Panc1 (cell line): Measurements from ENCODE around the gene AS3MT. TPM values are rescaled to one million over a fixed set of nuclear protein-coding genes. Genes with fewer than 3 reads are reported as not detected.

Experiments used
- ATAC-seq: fragments of 200-7000 bp; cut with Tn5 transposase; 2 replicates; pipeline ENCODE4 v1.9.1; 2020; ENCODE audit warnings: mild to moderate bottlenecking, moderate library complexity
- BruUV-seq: library from RNA; stranded (reverse); fragments of 400-500 nt; replicated peaks from 2 replicates; lab custom pipeline; 2021; lab: Mats Ljungman, UMichigan
- CTCF ChIA-PET: fragments of 300-600 bp; sonication (Branson Sonifier 250); formaldehyde crosslinking; loops from one replicate; lab custom pipeline; 2022; ENCODE audit warnings: antibody characterized with exemption; lab: Charles Lee
- POLR2A ChIA-PET: fragments of 300-600 bp; sonication (Branson Sonifier 250); formaldehyde crosslinking; loops from one replicate; lab custom pipeline; 2022; ENCODE audit warnings: antibody characterized with exemption; lab: Charles Lee
- DNase-seq: peaks from one replicate; pipeline ENCODE4 v3.0.0-alpha.2; 2010; ENCODE audit warnings: low read depth, low spot score
- H3K27ac ChIP-seq: 2 replicates; pipeline ENCODE4 v1.5.1; 2011; ENCODE audit warnings: mild to moderate bottlenecking, low read length, inconsistent platforms
- H3K27me3 ChIP-seq: fragments of 200-500 bp; sonication (Bioruptor generic); 2 replicates; pipeline ENCODE4 v1.6.0; 2014; ENCODE audit warnings: low read length, inconsistent platforms; ENCODE audit not compliant: control insufficient read depth, insufficient read depth
- H3K36me3 ChIP-seq: fragments of 200-500 bp; sonication (Bioruptor generic); 2 replicates; pipeline ENCODE4 v1.5.1; 2014; ENCODE audit warnings: inconsistent platforms, mild to moderate bottlenecking, low read length, moderate library complexity; ENCODE audit not compliant: control insufficient read depth, insufficient read depth
- H3K4me1 ChIP-seq: 2 replicates; pipeline ENCODE4 v1.5.1; 2011; ENCODE audit warnings: inconsistent platforms, mild to moderate bottlenecking, low read length, moderate library complexity; ENCODE audit not compliant: control insufficient read depth, insufficient read depth
- H3K4me3 ChIP-seq, 2 experiments: 2 replicates each; pipeline ENCODE4 v1.5.1; 2011 to 2012; ENCODE audit warnings: low read depth in 2 of 2, low read length in 2 of 2, mild to moderate bottlenecking in 2 of 2, inconsistent platforms in 1 of 2, moderate library complexity in 1 of 2
- H3K9me3 ChIP-seq: fragments of 200-500 bp; sonication (Bioruptor generic); 2 replicates; pipeline ENCODE4 v1.5.1; 2014; ENCODE audit warnings: low read depth, mild to moderate bottlenecking, inconsistent platforms, low read length, moderate library complexity; ENCODE audit not compliant: control insufficient read depth, insufficient read depth
- CTCF ChIP-seq: fragments of 450-650 bp; IDR thresholded peaks from 2 replicates; pipeline ENCODE4 v1.5.1; 2017; ENCODE audit warnings: mild to moderate bottlenecking
- POLR2AphosphoS5 ChIP-seq: IDR thresholded peaks from 2 replicates; pipeline ENCODE4 v1.6.1; 2012; ENCODE audit warnings: mild to moderate bottlenecking, low read depth, low read length, moderate library complexity
- REST ChIP-seq, 2 experiments: IDR thresholded peaks; 2 replicates each; pipeline ENCODE4 v1.6.1; 2011 to 2012; ENCODE audit warnings: low read depth in 2 of 2, control low read depth in 1 of 2, low read length in 1 of 2, mild to moderate bottlenecking in 1 of 2, moderate library complexity in 1 of 2; ENCODE audit not compliant: insufficient read depth in 1 of 2
- SIN3A ChIP-seq: IDR thresholded peaks from 2 replicates; pipeline ENCODE4 v1.6.1; 2012; ENCODE audit warnings: low read depth, mild to moderate bottlenecking, low read length, moderate library complexity, borderline replicate concordance; ENCODE audit not compliant: insufficient read depth
- TCF7L2 ChIP-seq: IDR thresholded peaks from 2 replicates; pipeline ENCODE4 v1.6.1; 2011; ENCODE audit warnings: mild to moderate bottlenecking, low read depth, low read length, inconsistent platforms
- in situ Hi-C: cut with HindIII; loops from 2 replicates; pipeline ENCODE4 v1.10.0; 2016; ENCODE audit warnings: low sequenced_read_pairs, low pct_unique_long_range_greater_than_20kb
- intact Hi-C: fragments of 100-400 bp; cut with micrococcal nuclease; formaldehyde crosslinking; loops from one replicate; pipeline ENCODE4 v1.10.0; 2022; ENCODE audit not compliant: unreplicated experiment
- total RNA-seq: library from RNA; stranded (reverse); gene quantifications from one replicate; pipeline ENCODE4 v1.2.1, GENCODE V29; 2021; ENCODE audit not compliant: unreplicated experiment

Gene AS3MT
- total RNA-seq, 1 experiment from 2014 or later: 4.0 TPM

- CTCF ChIA-PET: interaction anchor here (0.6 kb wide), 2 partner anchors 24 to 98 kb away, joined by 3 read pairs; no protein-coding TSS in a partner anchor
- POLR2A ChIA-PET: interaction anchor here (0.6 kb wide), 2 partner anchors 9 to 318 kb away, joined by 3 to 7 read pairs; no protein-coding TSS in a partner anchor
- H3K4me1 ChIP-seq: peaks cover 3% of the 10 kb centered on the region; the same call in 1 of the 2 replicates
- no peak for DNase-seq
- no TSS peak for BruUV-seq
- ATAC-seq: peak; percentile 35
- TF ChIP-seq TCF7L2: no peak
- TF ChIP-seq POLR2AphosphoS5: no peak
- no peak for TF ChIP-seq SIN3A
- no peak for TF ChIP-seq CTCF
- TF ChIP-seq REST (IDR thresholded peaks at IDR 0.05; ENCODE audit: insufficient read depth in 1 of 2, low read depth in 2 of 2, low read length in 1 of 2): no peak
- no peaks in the 10 kb centered on the region for H3K9me3 ChIP-seq
- peak overlapping the region; percentile 55 to 68 for H3K4me3 ChIP-seq
- in situ Hi-C loops (no loop called here), intact Hi-C loops (no loop called here)
- H3K27ac ChIP-seq: peak overlapping the region; percentile 65
- no peaks in the 10 kb centered on the region for H3K27me3 ChIP-seq
- H3K36me3 ChIP-seq: peaks cover 4% of the 10 kb centered on the region; the same call in 1 of the 2 replicates
These were observed 386 bp upstream of the AS3MT start for GRCh38 chr10:102868911-102869257.

GRCh38 chr10:102870221-102870620 lies 951 bp downstream of the AS3MT start:
- in situ Hi-C loops: no loop called here
- peak overlapping the region in 1 of 2 experiments; percentile 68; a peak in 1 of 4 replicates for H3K4me3 ChIP-seq
- H3K27me3 ChIP-seq: no peaks in the 10 kb centered on the region
- ChIA-PET POLR2A (no interaction called here), CTCF (no interaction called here)
- H3K36me3 ChIP-seq: no peaks in the 10 kb centered on the region
- DNase-seq: no peak
- no TSS peak for BruUV-seq
- H3K27ac ChIP-seq: no peak overlapping the region
- H3K4me1 ChIP-seq: peaks cover 3% of the 10 kb centered on the region; the same call in 1 of the 2 replicates
- intact Hi-C loops: no loop called here
- no peak for ATAC-seq
- H3K9me3 ChIP-seq: no peaks in the 10 kb centered on the region
- TF ChIP-seq REST (IDR thresholded peaks at IDR 0.05; ENCODE audit: insufficient read depth in 1 of 2, low read depth in 2 of 2, low read length in 1 of 2): no peak
- TF ChIP-seq CTCF: no peak
- no peak for TF ChIP-seq TCF7L2
- TF ChIP-seq POLR2AphosphoS5: no peak
- no peak for TF ChIP-seq SIN3A
